Trophoblast cell (in vitro differentiated cells and primary cell): ENCODE results near the gene LMF1.

Experiments used
- DNase-seq, 2 donors: peaks; one replicate each; pipeline ENCODE4 v3.0.0-alpha.2; 2016
- H2AFZ ChIP-seq: 2 replicates; pipeline ENCODE4 v1.6.1; 2013; ENCODE audit warnings: low read length, moderate library complexity, mild to moderate bottlenecking; ENCODE audit not compliant: insufficient read depth, poor library complexity
- H2AK5ac ChIP-seq: 2 replicates; pipeline ENCODE4 v1.6.1; 2013; ENCODE audit warnings: mild to moderate bottlenecking, low read length
- H2BK120ac ChIP-seq: 2 replicates; pipeline ENCODE4 v1.6.1; 2013; ENCODE audit warnings: low read length, mild to moderate bottlenecking, moderate library complexity; ENCODE audit not compliant: insufficient read depth, poor library complexity
- H2BK12ac ChIP-seq: 2 replicates; pipeline ENCODE4 v1.6.1; 2013; ENCODE audit warnings: mild to moderate bottlenecking, low read length, moderate library complexity
- H2BK5ac ChIP-seq: 2 replicates; pipeline ENCODE4 v1.6.1; 2013; ENCODE audit warnings: low read length, low read depth, moderate library complexity, mild to moderate bottlenecking; ENCODE audit not compliant: poor library complexity
- H3K14ac ChIP-seq: 2 replicates; pipeline ENCODE4 v1.6.1; 2013; ENCODE audit warnings: mild to moderate bottlenecking, low read length
- H3K18ac ChIP-seq: 2 replicates; pipeline ENCODE4 v1.6.1; 2013; ENCODE audit warnings: mild to moderate bottlenecking, low read length
- H3K23ac ChIP-seq: 2 replicates; pipeline ENCODE4 v1.6.1; 2013; ENCODE audit warnings: low read length
- H3K27ac ChIP-seq: 2 replicates; pipeline ENCODE4 v1.5.1; 2013; ENCODE audit warnings: low read depth, mild to moderate bottlenecking, inconsistent platforms, low read length, moderate library complexity
- H3K27me3 ChIP-seq: 2 replicates; pipeline ENCODE4 v1.6.1; 2013; ENCODE audit warnings: inconsistent platforms, mild to moderate bottlenecking, low read length, moderate library complexity; ENCODE audit not compliant: insufficient read depth
- H3K36me3 ChIP-seq, 2 experiments: 1 replicate in 1 of 2; 2 replicates in 1 of 2; pipeline ENCODE4 v1.6.1; 2013; ENCODE audit warnings: low read length in 2 of 2, mild to moderate bottlenecking in 2 of 2, moderate library complexity in 1 of 2; ENCODE audit not compliant: insufficient read depth in 2 of 2, control insufficient read depth in 1 of 2
- H3K4ac ChIP-seq: 2 replicates; pipeline ENCODE4 v1.6.1; 2013; ENCODE audit warnings: low read depth, mild to moderate bottlenecking, low read length, moderate library complexity
- H3K4me1 ChIP-seq, 2 experiments: 1 replicate in 1 of 2; 2 replicates in 1 of 2; pipeline ENCODE4 v1.6.1; 2013; ENCODE audit warnings: low read length in 2 of 2, mild to moderate bottlenecking in 2 of 2, moderate library complexity in 1 of 2; ENCODE audit not compliant: insufficient read depth in 2 of 2, control insufficient read depth in 1 of 2
- H3K4me2 ChIP-seq: 2 replicates; pipeline ENCODE4 v1.6.1; 2013; ENCODE audit warnings: inconsistent platforms, mild to moderate bottlenecking, low read length, moderate library complexity
- H3K4me3 ChIP-seq: 2 replicates; pipeline ENCODE4 v1.5.1; 2013; ENCODE audit warnings: mild to moderate bottlenecking, low read depth, low read length, inconsistent platforms
- H3K79me1 ChIP-seq: one replicate; pipeline ENCODE4 v1.6.1; 2013; ENCODE audit warnings: low read length
- H3K79me2 ChIP-seq: 2 replicates; pipeline ENCODE4 v1.6.1; 2013; ENCODE audit warnings: low read length, mild to moderate bottlenecking; ENCODE audit not compliant: control insufficient read depth, insufficient read depth, poor library complexity
- H3K9ac ChIP-seq: 2 replicates; pipeline ENCODE4 v1.6.1; 2013; ENCODE audit warnings: mild to moderate bottlenecking, low read length
- H3K9me3 ChIP-seq: 2 replicates; pipeline ENCODE4 v1.6.1; 2013; ENCODE audit warnings: low read depth, mild to moderate bottlenecking, control low read depth, inconsistent platforms, low read length; ENCODE audit not compliant: insufficient read depth
- H4K12ac ChIP-seq: 2 replicates; pipeline ENCODE4 v1.6.1; 2013; ENCODE audit warnings: low read depth, mild to moderate bottlenecking, low read length, moderate library complexity
- H4K8ac ChIP-seq: 2 replicates; pipeline ENCODE4 v1.6.1; 2013; ENCODE audit warnings: low read depth, mild to moderate bottlenecking, low read length, moderate library complexity
- H4K91ac ChIP-seq: one replicate; pipeline ENCODE4 v1.6.1; 2013; ENCODE audit warnings: low read depth, mild to moderate bottlenecking, low read length, moderate library complexity
- WGBS: extraction: QIAGEN DNeasy Blood & Tissue Kit; methylation state at CpG from one replicate; pipeline ENCODE4 v1.1.7; 2013; ENCODE audit warnings: missing lambda C conversion rate; ENCODE audit not compliant: insufficient read length, insufficient coverage; ENCODE audit errors: extremely low coverage; 5-methylcytosine and 5-hydroxymethylcytosine counted together

Gene LMF1

GRCh38 chr16:1009358-1010150 is 38.8 kb upstream of the LMF1 start:
- no peak overlapping the region for H3K4ac ChIP-seq
- H3K27me3 ChIP-seq: no peaks in the 10 kb centered on the region
- H2BK120ac ChIP-seq: no peak overlapping the region
- no peak overlapping the region for H3K4me2 ChIP-seq
- H2AK5ac ChIP-seq: no peak overlapping the region
- H4K8ac ChIP-seq: no peak overlapping the region
- peaks cover 2 to 3% of the 10 kb centered on the region in 2 experiments for H3K4me1 ChIP-seq
- no peak overlapping the region for H3K27ac ChIP-seq
- peaks cover 4% of the 10 kb centered on the region for H3K79me1 ChIP-seq
- H3K9ac ChIP-seq: no peak overlapping the region
- no peak overlapping the region for H3K14ac ChIP-seq
- H3K18ac ChIP-seq: no peak overlapping the region
- no peak overlapping the region for H4K91ac ChIP-seq
- H2BK12ac ChIP-seq: no peak overlapping the region
- no peaks in the 10 kb centered on the region for H3K79me2 ChIP-seq
- WGBS: no CpG with 5 or more reads among the region's 30 CpGs
- H2AFZ ChIP-seq: no peak overlapping the region
- no peak overlapping the region for H2BK5ac ChIP-seq
- DNase-seq: no peak
- H3K9me3 ChIP-seq: peaks cover 5% of the 10 kb centered on the region
- no peak overlapping the region for H4K12ac ChIP-seq
- H3K4me3 ChIP-seq: no peak overlapping the region
- H3K23ac ChIP-seq: no peak overlapping the region
- H3K36me3 ChIP-seq: no peaks in the 10 kb centered on the region

GRCh38 chr16:1008085-1008484 is 37.3 kb upstream of the LMF1 start:
- Histone ChIP-seq H2BK120ac (no peak overlapping the region), H4K12ac (no peak overlapping the region), H2AFZ (no peak overlapping the region)

GRCh38 chr16:1007284-1007850 is 36.6 kb upstream of the LMF1 start:
- no peaks in the 10 kb centered on the region for H3K79me1 ChIP-seq
- no peak overlapping the region for H2AFZ ChIP-seq
- no peak overlapping the region for H2BK120ac ChIP-seq
- no peaks in the 10 kb centered on the region for H3K27me3 ChIP-seq
- no peak overlapping the region for H2BK5ac ChIP-seq
- H3K9ac ChIP-seq: no peak overlapping the region
- H3K18ac ChIP-seq: no peak overlapping the region
- H2BK12ac ChIP-seq: no peak overlapping the region
- no peak overlapping the region for H3K14ac ChIP-seq
- H3K4me1 ChIP-seq: no peaks in the 10 kb centered on the region
- no peak overlapping the region for H4K8ac ChIP-seq
- no peak overlapping the region for H4K91ac ChIP-seq
- H4K12ac ChIP-seq: no peak overlapping the region
- H3K79me2 ChIP-seq: no peaks in the 10 kb centered on the region
- H3K4me2 ChIP-seq: no peak overlapping the region
- H3K27ac ChIP-seq: no peak overlapping the region
- H3K4ac ChIP-seq: no peak overlapping the region
- peaks cover 3% of the 10 kb centered on the region for H3K9me3 ChIP-seq
- WGBS: no CpG with 5 or more reads among the region's 16 CpGs
- no peak for DNase-seq
- H2AK5ac ChIP-seq: no peak overlapping the region
- no peak overlapping the region for H3K23ac ChIP-seq
- H3K4me3 ChIP-seq: no peak overlapping the region
- no peaks in the 10 kb centered on the region for H3K36me3 ChIP-seq

More at GRCh38 chr16:1008085-1008484, 37.3 kb upstream of the LMF1 start:
- DNase-seq: no peak
- WGBS: no CpG with 5 or more reads among the region's 14 CpGs
- H3K9ac ChIP-seq: no peak overlapping the region
- no peak overlapping the region for H3K23ac ChIP-seq
- H3K36me3 ChIP-seq: no peaks in the 10 kb centered on the region
- no peaks in the 10 kb centered on the region for H3K79me2 ChIP-seq
- no peaks in the 10 kb centered on the region for H3K4me1 ChIP-seq
- H3K14ac ChIP-seq: no peak overlapping the region
- no peak overlapping the region for H4K91ac ChIP-seq
- H2BK12ac ChIP-seq: no peak overlapping the region
- H3K18ac ChIP-seq: no peak overlapping the region
- H3K27ac ChIP-seq: no peak overlapping the region
- peaks cover 5% of the 10 kb centered on the region for H3K9me3 ChIP-seq
- H2BK5ac ChIP-seq: no peak overlapping the region
- H3K4me3 ChIP-seq: no peak overlapping the region
- no peak overlapping the region for H3K4me2 ChIP-seq
- H4K8ac ChIP-seq: no peak overlapping the region
- no peaks in the 10 kb centered on the region for H3K27me3 ChIP-seq
- no peaks in the 10 kb centered on the region for H3K79me1 ChIP-seq
- H2AK5ac ChIP-seq: no peak overlapping the region
- no peak overlapping the region for H3K4ac ChIP-seq

GRCh38 chr16:1006781-1007180 is 36.0 kb upstream of the LMF1 start:
- Histone ChIP-seq H4K8ac (no peak overlapping the region), H3K18ac (no peak overlapping the region), H2AFZ (no peak overlapping the region), H3K27me3 (no peaks in the 10 kb centered on the region), H3K9me3 (peaks cover 3% of the 10 kb centered on the region), H3K79me2 (no peaks in the 10 kb centered on the region), H4K12ac (no peak overlapping the region), H2BK5ac (no peak overlapping the region), H2BK12ac (no peak overlapping the region), H4K91ac (no peak overlapping the region), H3K36me3 (no peaks in the 10 kb centered on the region), H3K14ac (no peak overlapping the region), H2BK120ac (no peak overlapping the region), H3K4me3 (no peak overlapping the region), H3K9ac (no peak overlapping the region), H3K4me2 (no peak overlapping the region), H2AK5ac (no peak overlapping the region), H3K79me1 (no peaks in the 10 kb centered on the region), H3K4ac (no peak overlapping the region), H3K4me1 (no peaks in the 10 kb centered on the region), H3K27ac (no peak overlapping the region), H3K23ac (no peak overlapping the region)
- WGBS: no CpG with 5 or more reads among the region's 25 CpGs
- no peak for DNase-seq
